DMS 273 treated with DMSO at 0.1 percent for 48 hours (cell line): ENCODE measurements around the gene FBXO10.
"Not testable (repeated sequence)": the region's sequence is repeated elsewhere in the genome, so short reads cannot be mapped to it uniquely, and the experiment has no call there.

ENCODE experiments used
- DNase-seq: peaks from one replicate; lab custom pipeline; 2025; lab: John Stamatoyannopoulos, UW

Gene FBXO10

DNA sequence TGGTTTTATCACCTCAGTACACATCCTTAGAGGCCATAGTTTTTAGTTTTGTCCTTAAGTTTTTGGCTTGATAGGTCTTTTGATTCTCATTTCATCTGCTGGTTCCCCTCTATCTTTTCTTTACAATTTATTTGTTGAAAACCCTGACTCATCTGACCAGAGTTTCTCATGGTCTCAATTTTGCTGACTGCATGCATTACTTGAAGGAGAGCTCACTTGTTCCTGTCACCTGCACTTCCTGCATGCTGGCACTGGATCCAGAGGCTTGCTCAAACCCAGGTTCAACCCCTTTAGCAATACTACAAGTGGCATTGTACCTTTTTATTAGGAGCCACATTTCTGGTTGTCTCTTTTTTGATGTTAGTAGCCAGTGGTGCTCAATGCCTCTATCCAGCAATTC is 26.7 kb downstream of the FBXO10 start:
- DNase-seq = no peak

DNA sequence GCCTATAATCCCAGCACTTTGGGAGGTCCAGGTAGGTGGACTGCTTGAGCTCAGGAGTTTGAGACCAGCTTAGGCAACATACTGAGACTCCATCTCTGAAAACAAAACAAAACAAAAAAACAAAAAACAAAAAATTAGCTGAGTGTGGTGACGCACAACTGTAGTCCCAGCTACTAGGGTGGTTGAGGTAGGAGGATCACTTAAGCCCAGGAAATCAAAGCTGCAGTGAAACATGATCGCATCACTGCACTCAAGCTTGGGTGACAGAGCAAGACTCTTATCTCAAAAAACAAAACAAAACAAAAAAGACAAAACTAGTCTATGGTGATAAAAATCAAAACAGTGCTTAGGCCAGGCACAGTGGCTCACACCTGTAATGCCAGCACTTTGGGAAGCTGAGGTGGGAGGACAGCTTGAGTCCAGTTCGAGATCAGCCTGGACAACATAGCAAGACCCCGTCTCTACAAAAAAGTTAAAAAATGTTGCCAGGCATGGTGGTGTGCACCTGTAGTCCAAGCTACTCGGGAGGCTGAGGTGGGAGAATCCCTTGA is 28.8 kb downstream of the FBXO10 start:
- DNase-seq = no peak

GRCh38 chr9:37543468-37543867 is 32.7 kb downstream of the FBXO10 start:
- DNase-seq = no peak

DNA sequence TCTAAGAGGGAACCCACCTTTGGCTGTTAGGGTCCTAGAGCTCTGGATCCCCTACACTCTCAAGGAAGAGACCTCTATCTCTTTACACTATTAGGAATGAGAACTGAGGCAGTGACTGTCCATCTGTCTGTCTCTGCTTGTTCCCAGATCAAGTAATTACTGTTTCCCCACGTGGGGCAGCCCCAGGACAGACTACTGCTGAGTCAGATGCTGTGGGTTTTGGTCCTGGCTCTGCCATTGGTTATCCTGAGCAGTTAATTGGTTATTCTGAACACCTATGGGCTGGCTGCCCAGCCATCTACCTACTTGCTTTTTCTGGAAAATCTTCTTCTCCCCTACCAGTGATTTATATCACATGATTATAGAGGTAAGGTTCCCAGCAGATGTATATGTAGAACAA is 33.3 kb downstream of the FBXO10 start:
- no peak for DNase-seq

DNA sequence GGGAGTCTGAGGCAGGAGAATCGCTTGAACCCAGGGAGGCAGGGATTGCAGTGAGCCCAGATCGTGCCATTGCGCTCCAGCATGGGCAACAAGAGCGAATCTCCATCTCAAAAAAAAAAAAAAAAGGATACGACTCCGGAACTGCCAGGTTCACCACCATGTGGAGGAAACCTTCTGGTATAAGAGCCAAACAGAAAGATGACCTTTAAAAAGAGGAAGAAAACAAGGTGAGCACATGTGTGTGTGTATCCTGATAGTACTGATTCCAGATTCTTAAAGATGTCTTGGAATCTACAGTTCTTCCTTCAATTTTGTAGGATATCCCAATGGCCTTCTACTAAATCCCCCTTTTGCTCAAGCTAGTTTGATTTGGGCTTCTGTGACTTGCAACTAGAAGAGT is 33.7 kb downstream of the FBXO10 start:
- DNase-seq = no peak

- DNase-seq = no peak
Measured at GRCh38 chr9:37541465-37541864, 34.7 kb downstream of the FBXO10 start.

- DNase-seq = no peak
Measured at GRCh38 chr9:37540634-37541033, 35.5 kb downstream of the FBXO10 start.

DNA sequence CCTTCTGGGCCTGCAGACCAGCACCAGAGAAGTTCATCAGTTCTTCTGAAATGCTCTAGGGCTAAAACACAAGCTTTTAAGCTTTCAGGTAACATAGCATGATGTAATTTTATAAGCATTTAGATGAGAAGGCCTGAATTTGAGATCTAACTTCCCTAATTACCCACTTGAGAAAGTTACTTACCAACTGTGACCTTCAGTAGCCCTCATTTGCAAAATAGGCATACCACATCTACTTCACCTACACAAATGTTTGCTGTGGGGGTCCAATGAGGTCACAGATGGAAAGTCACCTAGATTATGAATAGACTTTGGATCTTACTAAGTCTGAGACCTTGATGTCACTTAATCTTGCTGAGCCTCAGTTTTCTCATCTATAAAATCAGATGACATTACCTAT is 36.5 kb downstream of the FBXO10 start:
- DNase-seq = no peak

- DNase-seq = no peak
Measured at GRCh38 chr9:37538099-37538498, 38.1 kb downstream of the FBXO10 start.

DNA sequence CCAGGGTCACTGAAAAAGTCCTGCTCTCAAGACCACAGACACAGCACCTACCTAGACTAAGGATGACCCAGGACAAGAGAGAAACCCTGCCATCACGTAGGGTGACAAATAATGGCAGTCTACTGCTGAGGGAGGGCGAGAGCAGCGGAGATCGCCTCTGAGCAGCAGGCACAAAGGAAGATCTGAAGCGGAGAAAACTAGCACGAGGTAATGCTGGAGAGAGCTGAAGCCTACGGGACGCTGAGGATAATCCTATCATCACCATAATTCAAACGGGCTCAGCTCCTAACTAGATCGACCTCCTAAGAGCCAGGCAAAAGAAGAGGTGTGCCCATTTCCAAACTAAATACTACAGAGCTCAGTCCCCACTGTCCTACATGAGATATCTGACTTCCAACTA is 41.3 kb downstream of the FBXO10 start:
- DNase-seq = no peak

GRCh38 chr9:37534412-37534811 is 41.8 kb downstream of the FBXO10 start:
- no peak for DNase-seq

DNA sequence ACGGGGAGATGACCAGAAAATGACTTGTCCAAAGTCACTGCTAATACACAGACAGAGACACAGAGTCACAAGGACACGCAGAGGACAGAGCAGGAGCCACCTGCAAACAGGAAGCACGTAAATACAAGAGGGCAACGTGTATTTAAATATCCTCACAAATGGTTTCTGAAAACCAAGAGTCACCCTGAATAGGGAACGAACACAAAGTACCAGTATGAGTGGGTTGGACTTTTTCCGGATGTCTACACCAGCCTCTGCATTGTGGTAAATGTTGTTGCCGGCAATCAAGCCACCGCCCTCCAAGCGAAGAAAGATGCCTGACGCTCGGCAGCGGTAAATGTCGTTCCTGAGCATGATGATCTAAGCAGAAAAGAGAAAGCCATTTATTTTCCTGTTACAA is 44.5 kb downstream of the FBXO10 start:
- no peak for DNase-seq

- no peak for DNase-seq
Measured at GRCh38 chr9:37528652-37529471, 47.3 kb downstream of the FBXO10 start.

DNA sequence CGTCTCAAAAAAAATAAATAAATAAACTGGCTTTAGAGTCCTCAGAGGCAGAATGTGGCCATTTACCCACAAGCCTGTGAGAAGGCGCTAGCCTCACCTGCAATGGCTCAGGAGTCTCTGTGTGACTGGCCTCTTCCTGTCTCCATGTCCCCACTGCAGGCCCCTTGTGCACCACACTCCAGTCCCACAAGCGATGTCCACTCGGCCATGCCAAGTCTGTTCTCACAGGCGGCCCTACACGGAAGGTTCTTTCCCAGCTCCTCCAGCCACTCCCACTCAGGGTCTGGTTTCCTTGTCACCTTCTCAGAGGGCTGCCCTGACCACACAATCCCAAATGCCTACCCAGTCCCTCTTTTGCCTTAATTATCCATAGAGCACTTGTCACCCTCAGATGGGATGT is 52.3 kb downstream of the FBXO10 start:
- DNase-seq = no peak

DNA sequence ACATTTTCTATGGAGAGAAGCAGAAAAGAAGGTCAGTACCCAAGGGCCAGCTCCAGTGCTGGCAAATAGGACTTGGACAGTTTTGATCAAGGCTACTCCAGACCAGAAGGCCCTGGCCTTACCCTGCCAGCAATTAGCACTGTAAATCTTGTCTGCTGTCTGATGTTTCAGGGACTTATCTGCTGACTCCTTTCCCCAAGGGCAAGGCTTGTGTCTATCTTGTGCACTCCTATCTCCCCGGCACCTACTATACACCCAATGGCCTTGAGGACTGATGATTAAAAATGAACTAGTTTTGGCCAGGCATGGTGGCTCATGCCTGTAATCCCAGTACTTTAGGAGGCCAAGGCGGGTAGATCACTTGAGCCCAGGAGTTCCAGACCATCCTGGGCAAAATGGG is 53.2 kb downstream of the FBXO10 start:
- DNase-seq = no peak

GRCh38 chr9:37521111-37521510 is 55.1 kb downstream of the FBXO10 start:
- DNase-seq = no peak

- DNase-seq = no peak
Measured at GRCh38 chr9:37520641-37521040, 55.5 kb downstream of the FBXO10 start.

DNA sequence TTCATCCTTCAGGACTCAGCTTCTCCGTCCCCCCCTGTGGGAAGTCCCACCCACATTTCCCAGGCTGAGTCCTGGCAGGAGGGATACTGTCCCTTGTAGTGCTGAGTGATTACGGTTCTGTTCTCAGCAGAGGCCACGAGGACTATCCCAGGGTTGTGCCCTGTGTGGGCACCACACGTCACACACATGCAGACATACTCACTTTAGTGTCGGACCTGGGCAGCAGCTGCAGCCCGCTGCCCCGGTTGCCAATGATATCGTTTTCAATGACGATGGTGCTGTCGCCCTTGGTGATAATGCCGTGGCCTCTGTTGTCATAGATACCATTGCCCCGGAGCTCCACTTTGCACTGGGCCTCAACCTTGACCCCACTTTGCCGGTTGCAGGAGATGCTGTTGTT is 58.3 kb downstream of the FBXO10 start:
- DNase-seq = no peak

- no peak for DNase-seq
Measured at GRCh38 chr9:37515620-37516258, 60.4 kb downstream of the FBXO10 start.

DNA sequence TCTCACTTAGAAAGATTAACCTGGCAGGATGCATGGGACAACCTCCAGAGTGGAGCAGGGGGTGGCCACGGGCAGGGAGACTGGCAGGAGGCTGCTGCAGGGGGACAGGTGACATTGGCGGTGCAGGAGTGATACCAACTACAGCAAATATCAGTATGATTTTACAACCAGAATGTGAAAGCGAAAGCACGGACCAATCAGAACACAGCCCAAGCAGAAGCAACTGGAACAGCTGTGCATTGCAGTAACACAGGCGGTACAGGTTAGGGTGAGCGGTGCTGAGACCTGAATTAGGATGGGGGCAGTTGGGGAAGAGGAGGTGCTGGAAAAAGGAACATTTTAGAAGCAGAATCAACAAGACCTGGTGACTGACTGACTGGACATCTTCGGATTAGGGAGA is 61.2 kb downstream of the FBXO10 start:
- no peak for DNase-seq

DNA sequence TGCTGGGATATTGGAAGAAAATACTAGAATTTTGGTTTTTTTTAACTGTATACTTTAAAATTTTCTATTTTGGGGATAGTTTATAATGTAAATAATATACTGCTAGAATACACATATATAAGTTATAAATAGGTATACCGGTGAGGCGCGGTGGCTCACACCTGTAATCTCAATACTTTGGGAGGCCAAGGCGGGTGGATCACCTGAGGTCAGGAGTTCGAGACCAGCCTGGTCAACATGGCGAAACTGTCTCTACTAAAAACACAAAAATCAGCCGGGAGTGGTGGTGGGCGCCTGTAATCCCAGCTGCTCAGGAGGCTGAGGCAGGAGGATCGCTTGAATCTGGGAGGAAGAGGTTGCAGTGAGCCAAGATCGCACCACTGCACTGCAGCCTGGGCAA is 61.8 kb downstream of the FBXO10 start:
- DNase-seq = not testable (repeated sequence)

DNA sequence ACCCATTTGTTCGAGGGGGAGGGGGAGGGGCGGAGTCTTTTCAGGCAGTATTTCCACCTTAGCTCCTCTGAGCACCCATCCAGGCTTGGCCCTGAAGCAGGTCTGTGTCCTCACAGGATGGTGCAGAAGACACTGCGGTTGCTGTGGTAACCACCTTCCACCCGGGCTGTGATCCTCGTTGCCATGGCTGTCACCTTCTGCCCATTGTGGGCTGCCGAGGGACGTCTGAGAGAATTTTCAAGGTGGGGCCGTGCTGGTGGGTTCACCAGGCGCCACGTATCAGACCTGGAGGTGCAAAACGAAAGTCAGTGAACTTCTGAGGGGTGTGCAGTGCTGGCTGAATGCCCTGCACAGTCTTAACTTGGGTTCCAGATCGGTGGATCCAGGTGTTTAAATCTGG is 63.7 kb downstream of the FBXO10 start:
- no peak for DNase-seq
